Measurements from ENCODE around the gene CCDC88C. TPM values are rescaled to one million over a fixed set of nuclear protein-coding genes. Genes with fewer than 3 reads are reported as not detected.
A peak's percentile ranks its signal among the peaks of the same experiment; 100 is the strongest.

Gene CCDC88C
- total RNA-seq, 2 experiments from 2014 or later: 269 to 287 TPM

- peak overlapping the region; percentile 56 for H3K4me3 ChIP-seq (ENCODE audit: low read length)
- ATAC-seq (ENCODE audit: poor library complexity) (peak; percentile 23), DNase-seq (peak in 8 of 14 experiments; percentile 22 to 79 (median 64))
- TF ChIP-seq CTCF (IDR thresholded peaks at IDR 0.05): no peak
- CTCF ChIA-PET: interaction anchor here (1.0 to 2.6 kb wide), 5 partner anchors 9 to 37 kb away, joined by 3 to 9 read pairs (median 3); partner anchors contain the start of gene GPR68
- peak overlapping the region; percentile 63 to 67 for H3K27ac ChIP-seq (ENCODE audit: low read depth in 1 of 2, low read length in 2 of 2)
- H3K27me3 Mint-ChIP-seq: no peaks in the 10 kb centered on the region
- H3K4me3 Mint-ChIP-seq: peak overlapping the region; percentile 82
- H3K27ac Mint-ChIP-seq: peak overlapping the region; percentile 78
- no peaks in the 10 kb centered on the region for H3K27me3 ChIP-seq (ENCODE audit: control insufficient read depth in 1 of 2, insufficient read depth in 2 of 2, low read length in 2 of 2)
- H3K4me1 ChIP-seq (ENCODE audit: insufficient read depth, low read length): peaks cover 89% of the 10 kb centered on the region
- POLR2A ChIA-PET: interaction anchor here (1.5 to 11.0 kb wide), 4 partner anchors 11 to 59 kb away, joined by 4 to 178 read pairs (median 8); partner anchors contain the start of gene GPR68
- no peaks in the 10 kb centered on the region for H3K9me3 ChIP-seq (ENCODE audit: control insufficient read depth in 1 of 2, insufficient read depth in 1 of 2, low read length in 2 of 2)
- peaks cover 5% of the 10 kb centered on the region for H3K36me3 Mint-ChIP-seq (ENCODE audit: low read depth)
- peaks cover 90% of the 10 kb centered on the region for H3K4me1 Mint-ChIP-seq (ENCODE audit: low read depth)
- intact Hi-C loops (cut with DNase I, micrococcal nuclease): no loop called here
- H3K9me3 Mint-ChIP-seq: no peaks in the 10 kb centered on the region
- no peaks in the 10 kb centered on the region for H3K36me3 ChIP-seq (ENCODE audit: insufficient read depth, low read length)
Measured at GRCh38 chr14:91252871-91253794, 164.5 kb downstream of the CCDC88C start.

- H3K36me3 Mint-ChIP-seq (ENCODE audit: low read depth): peaks cover 9% of the 10 kb centered on the region
Measured at GRCh38 chr14:91250912-91251311, 166.7 kb downstream of the CCDC88C start.

More at GRCh38 chr14:91250912-91251311, 166.7 kb downstream of the CCDC88C start:
- Mint-ChIP-seq H3K27ac (peak overlapping the region; percentile 78), H3K27me3 (no peaks in the 10 kb centered on the region), H3K9me3 (peaks cover 4% of the 10 kb centered on the region), H3K4me3 (peak overlapping the region; percentile 34), H3K4me1 (ENCODE audit: low read depth) (peaks cover 87% of the 10 kb centered on the region)
- H3K27me3 ChIP-seq (ENCODE audit: control insufficient read depth in 1 of 2, insufficient read depth in 2 of 2, low read length in 2 of 2): no peaks in the 10 kb centered on the region
- intact Hi-C loops (cut with DNase I, micrococcal nuclease): no loop called here
- ChIA-PET POLR2A (interaction anchor here (0.7 to 10.0 kb wide), 8 partner anchors 10 to 165 kb away, joined by 3 to 187 read pairs (median 5); no protein-coding TSS in a partner anchor), CTCF (interaction anchor here (1.0 to 2.6 kb wide), 3 partner anchors 23 to 78 kb away, joined by 3 to 9 read pairs (median 9); no protein-coding TSS in a partner anchor)
- H3K36me3 ChIP-seq (ENCODE audit: insufficient read depth, low read length): peaks cover 5% of the 10 kb centered on the region
- no peaks in the 10 kb centered on the region for H3K9me3 ChIP-seq (ENCODE audit: control insufficient read depth in 1 of 2, insufficient read depth in 1 of 2, low read length in 2 of 2)
- H3K4me1 ChIP-seq (ENCODE audit: insufficient read depth, low read length): peaks cover 96% of the 10 kb centered on the region
- DNase-seq: peak in 1 of 14 experiments; percentile 34
- no peak for ATAC-seq (ENCODE audit: poor library complexity)
- H3K27ac ChIP-seq (ENCODE audit: low read depth in 1 of 2, low read length in 2 of 2): peak overlapping the region; percentile 59 to 68
- no peak overlapping the region for H3K4me3 ChIP-seq (ENCODE audit: low read length)
- TF ChIP-seq CTCF (IDR thresholded peaks at IDR 0.05): no peak
